GM19463 (cell line): Measurements from ENCODE around the gene DAPK1.

ENCODE experiments used
- ATAC-seq: cut with Tn5 transposase; IDR thresholded peaks from one replicate; pipeline ENCODE4 v1.9.1; 2021; ENCODE audit warnings: mild to moderate bottlenecking, moderate library complexity; ENCODE audit not compliant: unreplicated experiment

DAPK1 gene

GRCh38 chr9:87706066-87706739, 208.5 kb downstream of the DAPK1 start:
- no peak for ATAC-seq

- no peak for ATAC-seq
These were observed 210.3 kb downstream of the DAPK1 start for GRCh38 chr9:87707805-87708506.

- no peak for ATAC-seq
These were observed 210.9 kb downstream of the DAPK1 start for GRCh38 chr9:87708546-87708945.

GRCh38 chr9:87708986-87709728, 211.5 kb downstream of the DAPK1 start:
- no peak for ATAC-seq

GRCh38 chr9:87710443-87710842, 212.8 kb downstream of the DAPK1 start:
- no peak for ATAC-seq

- ATAC-seq: no peak
These were observed 214.5 kb downstream of the DAPK1 start for GRCh38 chr9:87711857-87712800.

- ATAC-seq: no peak
These were observed 215.2 kb downstream of the DAPK1 start for GRCh38 chr9:87712801-87713277.

- no peak for ATAC-seq
These were observed 215.8 kb downstream of the DAPK1 start for GRCh38 chr9:87713278-87713987.

GRCh38 chr9:87713988-87714330, 216.3 kb downstream of the DAPK1 start:
- ATAC-seq: no peak

GRCh38 chr9:87714819-87715218, 217.2 kb downstream of the DAPK1 start:
- no peak for ATAC-seq

- ATAC-seq: no peak
These were observed 218.5 kb downstream of the DAPK1 start for GRCh38 chr9:87716141-87716540.

- no peak for ATAC-seq
These were observed 219.8 kb downstream of the DAPK1 start for GRCh38 chr9:87717456-87717855.

- ATAC-seq: no peak
These were observed 220.6 kb downstream of the DAPK1 start for GRCh38 chr9:87718231-87718630.

- no peak for ATAC-seq
These were observed 221.4 kb downstream of the DAPK1 start for GRCh38 chr9:87718852-87719612.

GRCh38 chr9:87720173-87720572, 222.5 kb downstream of the DAPK1 start:
- no peak for ATAC-seq

GRCh38 chr9:87722393-87723088, 224.9 kb downstream of the DAPK1 start:
- ATAC-seq: no peak

- no peak for ATAC-seq
These were observed 227.8 kb downstream of the DAPK1 start for GRCh38 chr9:87725356-87725899.

- peak; percentile 65 for ATAC-seq
These were observed 228.4 kb downstream of the DAPK1 start, which contains the start of gene CTSL for GRCh38 chr9:87725900-87726709. Gene CTSL, plus strand, starts transcription at chr9:87726119. Its CDS starts 1,485 bp downstream, at chr9:87727604.
